DMS114 treated with DMSO at 0.1 percent for 48 hours (cell line): Measurements from ENCODE around the gene TMC1.

Experiments
- DNase-seq: peaks from one replicate; lab custom pipeline; 2025; ENCODE audit not compliant: unreplicated experiment; lab: John Stamatoyannopoulos, UW

TMC1 gene

GRCh38 chr9:72665421-72665820 is 144.0 kb downstream of the TMC1 start:
- DNase-seq = no peak

- no peak for DNase-seq
Observed at GRCh38 chr9:72667181-72667580, 145.8 kb downstream of the TMC1 start.

GRCh38 chr9:72674961-72675360 is 153.6 kb downstream of the TMC1 start:
- DNase-seq = no peak

- no peak for DNase-seq
Observed at GRCh38 chr9:72675586-72675985, 154.2 kb downstream of the TMC1 start.

GRCh38 chr9:72680593-72681282 is 159.3 kb downstream of the TMC1 start:
- peak; percentile 34 for DNase-seq

- no peak for DNase-seq
Observed at GRCh38 chr9:72681283-72681630, 159.8 kb downstream of the TMC1 start.

GRCh38 chr9:72684615-72685014 is 163.2 kb downstream of the TMC1 start:
- no peak for DNase-seq

- DNase-seq = no peak
Observed at GRCh38 chr9:72685911-72686310, 164.5 kb downstream of the TMC1 start.

GRCh38 chr9:72687331-72687730 is 165.9 kb downstream of the TMC1 start:
- peak; percentile 7 for DNase-seq

- no peak for DNase-seq
Observed at GRCh38 chr9:72691671-72692070, 170.3 kb downstream of the TMC1 start.

GRCh38 chr9:72695365-72695764 is 174.0 kb downstream of the TMC1 start:
- no peak for DNase-seq

- DNase-seq = no peak
Observed at GRCh38 chr9:72696511-72696910, 175.1 kb downstream of the TMC1 start.

GRCh38 chr9:72701510-72701909 is 180.1 kb downstream of the TMC1 start:
- no peak for DNase-seq

- DNase-seq = no peak
Observed at GRCh38 chr9:72703574-72703973, 182.2 kb downstream of the TMC1 start.

GRCh38 chr9:72704688-72705375 is 183.4 kb downstream of the TMC1 start:
- no peak for DNase-seq

GRCh38 chr9:72718503-72718902 is 197.1 kb downstream of the TMC1 start:
- no peak for DNase-seq

GRCh38 chr9:72721067-72721466 is 199.7 kb downstream of the TMC1 start:
- no peak for DNase-seq

GRCh38 chr9:72726947-72727346 is 205.5 kb downstream of the TMC1 start:
- DNase-seq = no peak

GRCh38 chr9:72728031-72728770 is 206.8 kb downstream of the TMC1 start:
- no peak for DNase-seq

- no peak for DNase-seq
Observed at GRCh38 chr9:72733895-72734294, 212.5 kb downstream of the TMC1 start.

GRCh38 chr9:72734631-72735030 is 213.2 kb downstream of the TMC1 start:
- no peak for DNase-seq

GRCh38 chr9:72743836-72744235 is 222.4 kb downstream of the TMC1 start:
- DNase-seq = no peak
